NCI-H1417 treated with DMSO at 0.1 percent for 48 hours (cell line): ENCODE results near the gene KDM4B.

ENCODE experiments used
- DNase-seq: peaks from one replicate; lab custom pipeline; 2025; lab: John Stamatoyannopoulos, UW

KDM4B gene

GRCh38 chr19:5091018-5091683 lies 122.2 kb downstream of the KDM4B start:
- DNase-seq: peak; percentile 20

DNA sequence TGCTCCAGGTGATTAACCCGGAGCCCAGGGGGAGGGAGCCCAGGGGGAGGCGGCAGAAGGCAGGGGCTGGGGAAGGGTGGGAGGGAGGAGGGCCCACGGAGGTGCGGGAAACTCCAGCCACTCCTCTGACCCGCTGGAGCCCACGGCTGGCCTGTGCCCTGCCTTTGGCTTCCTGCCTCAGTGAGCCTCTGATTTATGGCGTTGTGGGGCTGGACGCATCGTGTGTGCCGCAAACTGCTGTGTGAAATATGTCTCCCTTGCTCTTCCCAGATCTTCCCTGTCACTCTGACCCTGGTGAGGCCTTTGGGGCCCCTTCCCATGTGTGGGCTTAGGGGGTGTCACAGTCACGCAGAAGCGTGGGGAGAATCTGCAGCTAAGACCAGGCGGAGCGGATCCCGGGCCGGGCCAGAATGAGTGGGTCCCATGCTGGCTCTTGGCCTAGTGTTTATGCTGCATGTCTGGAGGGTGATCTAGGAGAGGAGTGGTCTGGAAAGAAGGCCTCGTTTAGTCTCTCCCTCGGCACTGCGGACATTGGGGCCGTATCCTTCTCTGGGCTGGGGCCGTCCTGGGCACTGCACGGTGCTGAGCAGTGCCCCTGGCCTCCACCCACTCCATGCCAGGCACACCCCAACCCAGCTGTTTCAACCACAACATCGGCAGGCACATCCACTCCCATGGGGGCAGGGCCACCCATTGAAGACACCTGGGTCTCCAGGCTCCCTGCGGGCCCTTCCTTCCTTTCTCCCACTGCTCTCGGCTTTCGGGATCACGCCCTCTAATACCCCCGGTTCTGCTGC lies 123.0 kb downstream of the KDM4B start:
- no peak for DNase-seq

DNA sequence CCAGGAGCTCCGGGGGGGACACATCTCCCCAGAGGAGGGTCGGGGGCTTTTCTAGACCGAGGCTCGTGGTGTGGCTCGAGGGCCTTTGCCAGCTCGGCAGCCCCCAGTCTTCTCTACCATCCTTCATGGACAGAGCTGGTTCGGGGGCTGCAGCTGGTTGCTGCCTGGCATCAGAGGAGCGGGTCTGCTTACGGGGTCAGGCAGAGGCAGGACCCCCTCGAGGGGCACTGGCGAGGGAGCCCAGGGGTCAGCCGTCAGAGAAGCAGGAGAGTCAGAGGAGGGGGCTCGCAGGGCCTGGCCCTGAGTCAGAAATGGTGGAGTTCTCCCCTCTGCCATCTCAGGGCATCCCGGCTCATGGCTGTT lies 123.5 kb downstream of the KDM4B start:
- no peak for DNase-seq

DNA sequence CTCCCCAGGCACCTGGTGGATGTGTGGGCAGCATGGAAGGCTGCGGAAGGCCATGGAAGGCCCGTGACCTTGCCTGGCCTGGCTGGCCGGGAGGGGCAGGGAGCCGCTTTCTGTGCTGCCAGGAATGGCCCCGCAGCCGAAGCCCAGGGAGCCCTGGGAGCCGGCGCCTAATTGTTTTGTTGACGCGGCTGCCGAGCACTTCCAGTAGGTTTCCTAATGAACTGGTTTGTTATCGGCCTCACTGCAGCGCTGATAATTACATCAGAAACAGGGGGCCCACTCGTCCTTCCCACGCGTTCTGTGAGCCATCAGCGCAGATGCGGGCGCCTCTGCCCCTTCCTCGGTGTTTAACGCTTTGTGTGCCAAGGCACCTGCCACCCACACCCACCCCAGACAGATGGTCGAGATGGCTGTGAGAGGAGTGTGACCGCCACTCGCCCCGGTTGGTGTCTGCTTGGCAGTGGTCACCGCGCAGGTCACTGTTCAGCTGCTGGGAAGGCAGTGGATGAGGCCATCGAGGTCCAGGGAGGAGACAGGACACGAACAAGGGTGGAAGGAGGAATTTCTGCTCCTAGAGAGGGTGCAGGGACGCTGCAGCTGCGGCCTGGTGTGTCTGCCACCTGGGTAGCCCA lies 124.5 kb downstream of the KDM4B start:
- peak; percentile 73 for DNase-seq

- no peak for DNase-seq
These were observed 125.2 kb downstream of the KDM4B start for GRCh38 chr19:5093948-5094718.

DNA sequence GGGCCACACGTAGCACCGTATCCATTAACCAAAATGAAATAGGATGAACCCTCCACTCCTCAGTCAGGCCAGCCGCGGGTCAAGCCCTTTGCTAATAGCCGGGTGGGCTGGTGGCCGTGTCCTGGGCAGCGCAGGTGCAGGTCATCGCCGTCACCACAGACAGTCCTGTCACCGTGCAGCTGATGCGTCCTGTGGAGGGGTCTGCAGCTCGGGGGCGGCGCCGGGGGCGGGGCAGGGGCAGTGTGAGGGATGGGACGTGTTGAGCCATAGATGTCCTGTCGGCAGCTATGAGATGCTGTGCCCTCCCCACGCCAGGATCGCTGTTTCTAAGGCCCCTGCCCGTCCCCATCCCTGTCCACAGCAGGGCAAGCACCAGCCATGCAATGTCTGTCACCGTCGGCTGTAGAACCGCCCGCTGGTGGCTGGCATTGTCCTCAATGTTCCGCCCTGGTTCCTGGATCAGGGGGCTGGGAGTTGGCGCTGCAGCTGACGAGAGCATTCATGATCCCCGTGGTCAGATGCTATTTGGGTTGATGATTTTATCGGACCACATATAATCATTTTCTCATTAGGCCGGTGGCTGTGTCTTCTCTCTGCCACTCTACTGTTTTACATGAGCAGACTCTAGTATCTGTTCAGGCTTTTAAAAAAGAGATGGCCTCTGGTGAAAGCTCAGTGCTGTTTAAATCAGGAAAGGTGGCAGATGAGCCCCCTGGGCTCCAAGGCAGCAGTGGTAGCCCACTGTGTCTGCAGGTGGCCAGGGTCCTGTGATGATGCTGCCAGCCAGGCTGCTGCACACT lies 126.1 kb downstream of the KDM4B start:
- no peak for DNase-seq

DNA sequence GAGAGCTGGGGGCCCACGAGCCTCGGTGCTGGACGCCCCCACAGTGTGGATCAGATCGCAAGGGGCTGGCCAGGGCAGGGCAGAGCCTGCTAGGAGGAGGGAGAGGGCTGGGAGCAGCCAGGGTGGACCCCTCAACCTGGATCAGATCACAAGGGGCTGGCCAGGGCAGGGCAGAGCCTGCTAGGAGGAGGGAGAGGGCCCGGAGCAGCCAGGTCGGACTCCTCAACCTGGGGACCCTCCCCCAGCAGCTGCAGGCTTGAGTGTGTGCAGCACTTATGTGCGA lies 126.6 kb downstream of the KDM4B start:
- DNase-seq: no peak

- DNase-seq: no peak
These were observed 127.6 kb downstream of the KDM4B start for GRCh38 chr19:5096536-5096935.

DNA sequence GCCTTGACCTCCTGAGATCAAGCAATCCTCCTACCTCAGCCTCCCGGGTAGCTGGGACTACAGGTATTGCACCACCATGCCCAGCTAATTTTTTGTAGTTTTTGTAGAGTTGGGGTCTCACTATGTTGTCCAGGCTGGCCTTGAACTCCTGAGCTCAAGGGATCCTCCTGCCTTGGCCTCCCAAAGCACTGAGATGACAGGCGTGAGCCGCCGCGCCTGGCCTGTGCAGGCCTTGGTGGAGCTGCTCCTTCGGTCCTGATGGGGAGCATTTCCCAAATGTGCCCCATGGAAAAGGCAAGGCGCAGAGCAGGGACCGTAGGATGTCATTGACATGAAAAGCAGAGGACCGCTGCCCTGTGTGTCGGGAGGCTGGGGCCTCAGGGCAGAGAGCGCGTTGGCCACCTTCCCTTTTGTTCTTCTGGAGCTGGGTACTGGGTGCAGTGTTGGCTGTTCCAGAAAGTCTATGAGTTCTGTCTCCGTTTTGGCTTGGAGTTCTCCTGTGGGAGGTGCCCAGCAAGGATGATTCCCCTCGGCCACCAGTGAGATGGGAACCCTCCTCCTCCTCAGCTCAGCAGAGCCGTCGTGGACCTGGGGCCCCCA lies 128.5 kb downstream of the KDM4B start:
- no peak for DNase-seq

GRCh38 chr19:5097959-5098623 lies 129.2 kb downstream of the KDM4B start:
- DNase-seq: no peak

GRCh38 chr19:5098646-5099045 lies 129.7 kb downstream of the KDM4B start:
- no peak for DNase-seq

GRCh38 chr19:5099701-5100221 lies 130.8 kb downstream of the KDM4B start:
- no peak for DNase-seq

- DNase-seq: no peak
These were observed 133.0 kb downstream of the KDM4B start for GRCh38 chr19:5101871-5102270.

DNA sequence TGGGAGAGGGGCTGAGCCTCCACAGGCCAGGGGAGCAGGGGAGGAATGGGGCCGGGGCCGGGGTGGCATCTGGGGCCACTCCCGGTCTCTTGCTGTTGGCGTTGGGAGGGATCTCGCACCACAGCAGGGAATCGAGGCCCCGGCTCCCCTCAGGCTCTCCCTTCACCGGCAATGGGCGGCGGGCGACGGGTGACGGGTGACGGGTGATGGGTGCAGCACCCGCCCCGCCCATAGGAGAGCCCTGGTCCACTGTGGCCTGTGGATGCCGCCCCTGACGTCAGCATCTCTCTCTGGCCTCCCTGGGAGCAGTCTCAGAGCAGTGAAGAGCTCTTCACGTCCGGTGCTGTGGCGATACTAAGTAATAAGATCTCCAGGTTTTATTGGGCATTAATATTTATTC lies 133.6 kb downstream of the KDM4B start:
- no peak for DNase-seq

DNA sequence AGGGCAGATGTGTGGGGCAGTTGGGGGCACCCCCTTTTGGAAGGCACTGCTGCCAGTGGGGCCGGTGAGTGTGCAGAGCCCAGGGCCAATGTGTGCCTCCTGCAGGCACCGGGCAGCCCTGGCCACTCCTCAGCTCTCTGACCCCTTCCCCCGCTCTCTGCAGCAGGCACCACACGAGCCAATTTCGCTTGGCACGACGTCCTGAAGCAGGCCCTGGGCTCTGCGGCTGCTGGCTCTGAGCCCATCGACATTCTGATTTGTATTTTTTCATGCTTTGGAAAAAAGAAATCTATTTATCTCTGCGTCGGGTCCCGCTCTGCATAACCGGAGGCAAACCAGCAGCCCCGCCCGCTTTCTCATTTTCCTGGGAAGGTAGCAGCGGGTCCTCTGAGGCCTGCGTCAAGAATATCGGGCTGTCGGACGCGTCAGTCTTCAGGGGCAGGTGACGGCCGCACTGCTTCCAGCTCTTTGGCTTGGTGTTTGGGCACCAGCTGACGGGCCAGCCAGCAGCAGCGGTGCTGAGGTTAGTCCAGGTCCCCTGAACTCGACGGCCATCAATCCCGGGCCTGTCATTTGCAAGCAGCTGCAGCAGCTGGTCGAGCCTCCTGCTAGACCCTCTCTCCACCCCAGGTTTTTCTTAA lies 134.3 kb downstream of the KDM4B start:
- DNase-seq: no peak

- no peak for DNase-seq
These were observed 135.0 kb downstream of the KDM4B start for GRCh38 chr19:5103812-5104410.

DNA sequence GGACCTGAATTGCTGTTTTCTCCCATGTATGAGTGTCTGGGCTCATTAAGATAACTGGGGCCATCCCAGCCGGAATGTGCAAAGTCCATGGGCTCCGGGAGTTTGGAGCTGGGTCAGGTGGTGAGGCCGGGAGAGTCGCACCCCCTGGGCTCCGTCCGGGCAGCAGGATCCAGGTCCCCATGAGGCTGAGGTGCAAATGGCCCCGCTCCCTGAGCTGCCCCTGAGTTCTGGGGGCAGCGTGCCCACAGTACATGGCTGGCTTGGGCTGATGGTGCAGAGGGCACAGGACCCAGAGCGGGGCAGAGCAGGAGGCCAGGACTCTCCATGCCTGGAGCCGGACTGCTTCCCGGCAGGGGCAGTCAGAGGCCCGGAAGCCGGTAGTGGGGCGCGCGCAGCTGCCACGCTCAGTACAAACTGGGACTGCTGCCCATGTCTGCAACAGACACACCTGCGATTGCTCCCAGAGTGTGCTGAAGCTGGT lies 136.0 kb downstream of the KDM4B start:
- DNase-seq: no peak

DNA sequence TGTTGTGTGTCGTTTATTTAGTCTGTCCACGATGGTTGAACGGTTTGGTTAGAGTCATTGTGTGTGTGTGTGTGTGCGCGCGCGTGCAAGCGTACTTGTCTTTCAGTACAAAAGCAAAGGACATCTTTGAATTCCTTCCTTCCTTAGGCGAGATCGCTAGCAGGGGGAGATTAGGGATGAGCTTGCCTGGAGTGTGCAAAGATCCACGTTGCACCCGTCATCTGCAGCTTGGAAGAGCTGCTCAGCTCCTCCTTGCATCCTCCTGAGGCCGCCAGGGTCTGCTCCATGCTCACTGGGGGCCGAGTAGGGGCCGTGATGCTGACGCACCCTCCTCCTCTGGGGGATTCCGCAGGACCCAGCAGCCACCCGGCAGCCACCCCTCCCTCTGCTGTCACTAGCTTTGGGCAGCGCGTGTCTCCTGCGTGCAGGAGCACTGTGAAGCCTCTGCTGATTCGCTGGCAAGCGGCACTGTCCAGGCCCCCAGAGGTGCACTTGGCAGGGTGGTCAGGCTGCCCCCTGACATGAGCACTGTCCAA lies 137.3 kb downstream of the KDM4B start:
- no peak for DNase-seq

DNA sequence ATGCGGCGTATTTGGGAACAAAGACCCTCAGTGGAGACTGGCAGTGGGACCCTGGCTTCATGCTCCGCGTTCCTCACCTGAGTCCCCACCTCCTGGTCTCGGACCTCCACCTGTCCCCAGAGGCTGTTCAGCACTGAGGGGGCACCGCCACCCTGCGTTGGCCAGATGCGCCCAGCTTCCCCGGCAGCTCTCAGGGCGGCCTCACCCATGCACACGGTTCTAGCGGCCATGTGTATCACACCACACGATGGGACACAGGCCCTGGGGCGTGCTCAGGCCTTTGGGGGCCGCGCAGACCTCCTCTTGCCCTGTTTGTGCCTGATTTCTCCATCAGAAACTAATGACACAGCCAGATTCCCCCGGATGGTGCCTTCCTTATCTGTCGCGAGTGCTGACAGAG lies 138.1 kb downstream of the KDM4B start:
- no peak for DNase-seq
